BE2C (cell line): ENCODE measurements around the gene ATP1A2.

Source experiments
- DNase-seq: peaks from one replicate; pipeline ENCODE4 v3.0.0-alpha.2; 2020
- H3K27me3 ChIP-seq: fragments of 250-450 bp; sonication (Bioruptor Pico); 2 replicates; pipeline ENCODE4 v1.5.1; 2020; ENCODE audit warnings: mild to moderate bottlenecking
- H3K36me3 ChIP-seq: fragments of 250-450 bp; sonication (Bioruptor Pico); 2 replicates; pipeline ENCODE4 v1.5.1; 2020; ENCODE audit warnings: mild to moderate bottlenecking
- H3K4me1 ChIP-seq: fragments of 250-450 bp; sonication (Bioruptor Pico); 2 replicates; pipeline ENCODE4 v1.5.1; 2020
- H3K4me3 ChIP-seq: 2 replicates; pipeline ENCODE4 v1.5.1; 2011; ENCODE audit warnings: low read depth, low read length
- H3K9me3 ChIP-seq: fragments of 250-450 bp; sonication (Bioruptor Pico); 2 replicates; pipeline ENCODE4 v1.5.1; 2020
- CTCF ChIP-seq: IDR thresholded peaks from 2 replicates; pipeline ENCODE4 v1.5.1; 2012; ENCODE audit warnings: mild to moderate bottlenecking, low read depth, low read length

Gene ATP1A2

GRCh38 chr1:160089883-160090282, 25.7 kb upstream of the ATP1A2 start:
- Histone ChIP-seq H3K9me3 (no peaks in the 10 kb centered on the region), H3K4me3 (no peak overlapping the region), H3K4me1 (no peaks in the 10 kb centered on the region), H3K36me3 (no peaks in the 10 kb centered on the region), H3K27me3 (no peaks in the 10 kb centered on the region)
- DNase-seq, result no peak
- TF ChIP-seq CTCF, result no peak

GRCh38 chr1:160090760-160091159, 24.8 kb upstream of the ATP1A2 start:
- H3K27me3 ChIP-seq, result no peaks in the 10 kb centered on the region
- no peaks in the 10 kb centered on the region for H3K36me3 ChIP-seq
- TF ChIP-seq CTCF, result no peak
- H3K9me3 ChIP-seq, result no peaks in the 10 kb centered on the region
- no peaks in the 10 kb centered on the region for H3K4me1 ChIP-seq
- no peak overlapping the region for H3K4me3 ChIP-seq
- no peak for DNase-seq

- no peak overlapping the region for H3K4me3 ChIP-seq
- DNase-seq, result no peak
- H3K27me3 ChIP-seq, result no peaks in the 10 kb centered on the region
- H3K4me1 ChIP-seq, result no peaks in the 10 kb centered on the region
- no peaks in the 10 kb centered on the region for H3K9me3 ChIP-seq
- no peak for TF ChIP-seq CTCF
- no peaks in the 10 kb centered on the region for H3K36me3 ChIP-seq
These were observed 23.8 kb upstream of the ATP1A2 start for GRCh38 chr1:160091666-160092223.

- no peaks in the 10 kb centered on the region for H3K4me1 ChIP-seq
- DNase-seq, result no peak
- no peaks in the 10 kb centered on the region for H3K36me3 ChIP-seq
- no peak overlapping the region for H3K4me3 ChIP-seq
- no peaks in the 10 kb centered on the region for H3K27me3 ChIP-seq
- no peak for TF ChIP-seq CTCF
- H3K9me3 ChIP-seq, result no peaks in the 10 kb centered on the region
These were observed 23.0 kb upstream of the ATP1A2 start for GRCh38 chr1:160092366-160093068.

GRCh38 chr1:160093069-160093395, 22.5 kb upstream of the ATP1A2 start:
- H3K36me3 ChIP-seq, result no peaks in the 10 kb centered on the region
- no peaks in the 10 kb centered on the region for H3K4me1 ChIP-seq
- H3K4me3 ChIP-seq, result no peak overlapping the region
- H3K9me3 ChIP-seq, result no peaks in the 10 kb centered on the region
- no peaks in the 10 kb centered on the region for H3K27me3 ChIP-seq
- TF ChIP-seq CTCF, result no peak
- no peak for DNase-seq

- no peak for TF ChIP-seq CTCF
- H3K4me3 ChIP-seq, result no peak overlapping the region
- H3K27me3 ChIP-seq, result no peaks in the 10 kb centered on the region
- no peak for DNase-seq
- H3K4me1 ChIP-seq, result no peaks in the 10 kb centered on the region
- no peaks in the 10 kb centered on the region for H3K9me3 ChIP-seq
- no peaks in the 10 kb centered on the region for H3K36me3 ChIP-seq
These were observed 21.8 kb upstream of the ATP1A2 start for GRCh38 chr1:160093624-160094290.
